Stomach (tissue), 9 donors: ENCODE results near the gene PKD2. TPM values are rescaled to one million over a fixed set of nuclear protein-coding genes. Genes with fewer than 3 reads are reported as not detected.
A peak's percentile ranks its signal among the peaks of the same experiment; 100 is the strongest.

ENCODE experiments used
- DNase-seq, 2 donors: peaks; one replicate each; pipeline versions ENCODE4 v3.0.0 to v3.0.0-alpha.2; 2013 to 2019
- H3K27ac ChIP-seq, 5 donors: fragments of 200-600 bp in 4 of 5; sonication (generic) in 4 of 5; one replicate each; pipeline ENCODE4 v1.5.1; 2013 to 2019; ENCODE audit warnings: mild to moderate bottlenecking in 1 of 5, moderate library complexity in 1 of 5
- H3K27me3 ChIP-seq, 3 donors: fragments of 200-600 bp; sonication (generic); one replicate each; pipeline ENCODE4 v1.5.1; 2017 to 2019; ENCODE audit warnings: mixed run types in 1 of 3
- H3K36me3 ChIP-seq, 4 donors: fragments of 200-600 bp; sonication (generic); 1 replicate in 3 of 4; 2 replicates in 1 of 4; pipeline ENCODE4 v1.5.1; 2016 to 2019
- H3K4me1 ChIP-seq, 4 donors: fragments of 200-600 bp; sonication (generic); one replicate each; pipeline ENCODE4 v1.5.1; 2016 to 2019
- H3K4me3 ChIP-seq, 4 donors: fragments of 200-600 bp; sonication (generic) in 3 of 4; one replicate each; pipeline ENCODE4 v1.5.1; 2016 to 2019; ENCODE audit warnings: mild to moderate bottlenecking in 1 of 4
- H3K9me3 ChIP-seq, 4 donors: fragments of 200-600 bp; sonication (generic); one replicate each; pipeline ENCODE4 v1.5.1; 2016 to 2019
- EP300 ChIP-seq: sonication (generic); formaldehyde crosslinking; IDR thresholded peaks from one replicate; pipeline ENCODE4 v1.6.1; 2017; ENCODE audit warnings: antibody characterized with exemption
- POLR2A ChIP-seq, 4 donors: fragments of 450-650 bp; IDR thresholded peaks; one replicate each; pipeline ENCODE4 v1.6.1; 2016; ENCODE audit warnings: antibody characterized with exemption in 4 of 4, control low read depth in 2 of 4, mild to moderate bottlenecking in 1 of 4, moderate library complexity in 1 of 4
- POLR2AphosphoS5 ChIP-seq, 3 donors: sonication (generic); formaldehyde crosslinking; IDR thresholded peaks; one replicate each; pipeline ENCODE4 v1.6.1; 2016; ENCODE audit warnings: antibody characterized with exemption in 3 of 3
- WGBS, 5 donors: extraction: QIAGEN DNeasy Blood & Tissue Kit in 3 of 5; methylation state at CpG; one replicate each; pipeline versions ENCODE4 v1.1.5 to v1.1.7; 2013 to 2018; 5-methylcytosine and 5-hydroxymethylcytosine counted together
- intact Hi-C: fragments of 100-400 bp; cut with DNase I; formaldehyde crosslinking; loops from one replicate; pipeline ENCODE4 v1.15.1; 2023; ENCODE audit warnings: low total_unique reads
- polyA plus RNA-seq, 3 donors: library from polyadenylated mRNA; stranded (reverse); fragments of 200-250 nt; gene quantifications; one replicate each; pipeline ENCODE4 v1.2.3, GENCODE V29; 2013
- total RNA-seq, 5 donors: library from RNA; depleted of rRNA; stranded (reverse); fragments of >200 nt; gene quantifications; one replicate each; pipeline versions ENCODE4 v1.1.0 to v1.2.3, GENCODE V29; 2014 to 2016
- TF ChIP-seq, protein P1 (sequence below), 7 experiments: fragments of 450-650 bp in 4 of 7; fragments of 200-600 bp in 3 of 7; sonication (generic) in 3 of 7; IDR thresholded peaks; one replicate each; pipeline ENCODE4 v1.5.1; 2016 to 2019; ENCODE audit warnings: antibody characterized with exemption in 7 of 7, control low read depth in 2 of 7, mild to moderate bottlenecking in 1 of 7
- donor health status: healthy with polysubstance abuse.
- donor health status: Bipolar disorder and iron deficiency.
- donor health status: healthy.

The PKD2 gene
- total and polyA plus RNA-seq, 8 donors = 4.0 to 209 (median 32.7) TPM

DNA sequence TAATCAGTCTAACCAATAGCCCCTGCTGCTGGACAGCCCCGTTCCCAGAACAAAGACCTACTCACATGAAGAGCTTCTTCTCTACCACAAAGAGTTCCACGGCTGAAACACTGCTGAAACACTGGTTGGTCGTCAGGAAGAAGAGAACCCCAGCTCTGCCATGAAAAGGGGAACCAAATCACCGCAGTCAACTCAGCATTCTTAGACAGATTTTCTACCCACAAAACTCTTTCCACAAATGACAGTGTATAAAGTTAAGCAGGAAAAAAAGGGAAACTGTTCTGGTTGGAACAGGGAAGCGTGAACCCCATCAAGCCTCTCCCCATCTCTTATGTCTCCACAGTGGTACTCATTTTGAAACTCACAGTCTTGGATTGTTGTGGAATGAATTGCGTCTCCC, 93.7 kb downstream of the PKD2 start:
- peak in 1 of 2 donors; percentile 28 for DNase-seq
- Histone ChIP-seq H3K27ac (no peak overlapping the region), H3K27me3 (no peaks in the 10 kb centered on the region), H3K4me3 (no peak overlapping the region), H3K4me1 (no peaks in the 10 kb centered on the region), H3K9me3 (no peaks in the 10 kb centered on the region), H3K36me3 (no peaks in the 10 kb centered on the region)
- intact Hi-C loops = no loop called here
- 79 to 85% (median 81%) methylated on average over 6 of the region's 6 CpGs for WGBS, 5 donors
- TF ChIP-seq, protein P1, sequence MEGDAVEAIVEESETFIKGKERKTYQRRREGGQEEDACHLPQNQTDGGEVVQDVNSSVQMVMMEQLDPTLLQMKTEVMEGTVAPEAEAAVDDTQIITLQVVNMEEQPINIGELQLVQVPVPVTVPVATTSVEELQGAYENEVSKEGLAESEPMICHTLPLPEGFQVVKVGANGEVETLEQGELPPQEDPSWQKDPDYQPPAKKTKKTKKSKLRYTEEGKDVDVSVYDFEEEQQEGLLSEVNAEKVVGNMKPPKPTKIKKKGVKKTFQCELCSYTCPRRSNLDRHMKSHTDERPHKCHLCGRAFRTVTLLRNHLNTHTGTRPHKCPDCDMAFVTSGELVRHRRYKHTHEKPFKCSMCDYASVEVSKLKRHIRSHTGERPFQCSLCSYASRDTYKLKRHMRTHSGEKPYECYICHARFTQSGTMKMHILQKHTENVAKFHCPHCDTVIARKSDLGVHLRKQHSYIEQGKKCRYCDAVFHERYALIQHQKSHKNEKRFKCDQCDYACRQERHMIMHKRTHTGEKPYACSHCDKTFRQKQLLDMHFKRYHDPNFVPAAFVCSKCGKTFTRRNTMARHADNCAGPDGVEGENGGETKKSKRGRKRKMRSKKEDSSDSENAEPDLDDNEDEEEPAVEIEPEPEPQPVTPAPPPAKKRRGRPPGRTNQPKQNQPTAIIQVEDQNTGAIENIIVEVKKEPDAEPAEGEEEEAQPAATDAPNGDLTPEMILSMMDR (IDR thresholded peaks at IDR 0.05) = no peak
- TF ChIP-seq POLR2A (IDR thresholded peaks at IDR 0.05) (no peak), POLR2AphosphoS5 (IDR thresholded peaks at IDR 0.05) (no peak), EP300 (no peak)

DNA sequence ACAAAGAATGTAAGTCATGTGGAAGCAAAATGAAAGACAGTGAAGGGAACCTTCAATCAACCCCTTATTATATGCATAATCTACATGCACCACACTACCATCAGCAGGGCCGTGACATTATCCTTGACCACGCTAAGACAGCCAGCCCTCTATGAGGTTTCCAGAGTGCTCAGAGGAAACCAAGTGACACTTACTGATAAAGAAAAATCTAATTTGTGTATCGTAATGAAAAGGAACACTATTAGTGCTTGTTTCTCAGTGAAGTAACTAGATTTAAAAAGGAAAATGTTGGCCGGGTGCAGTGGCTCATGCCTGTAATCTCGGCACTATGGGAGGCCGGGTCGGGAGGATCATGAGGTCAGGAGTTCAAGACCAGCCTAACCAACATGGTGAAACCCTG, 94.6 kb downstream of the PKD2 start:
- Histone ChIP-seq H3K27ac (no peak overlapping the region), H3K36me3 (no peaks in the 10 kb centered on the region), H3K9me3 (no peaks in the 10 kb centered on the region), H3K27me3 (no peaks in the 10 kb centered on the region), H3K4me3 (no peak overlapping the region), H3K4me1 (peaks cover 0 to 3% (median under 1%) of the 10 kb centered on the region in 4 donors)
- DNase-seq = no peak
- WGBS, 5 donors = 90 to 96% (median 91%) methylated on average over 7 of the region's 7 CpGs
- no peak for TF ChIP-seq POLR2A (IDR thresholded peaks at IDR 0.05)
- TF ChIP-seq EP300 = no peak
- TF ChIP-seq, protein P1 (IDR thresholded peaks at IDR 0.05) = no peak
- TF ChIP-seq POLR2AphosphoS5 (IDR thresholded peaks at IDR 0.05) = no peak
- intact Hi-C loops = no loop called here

DNA sequence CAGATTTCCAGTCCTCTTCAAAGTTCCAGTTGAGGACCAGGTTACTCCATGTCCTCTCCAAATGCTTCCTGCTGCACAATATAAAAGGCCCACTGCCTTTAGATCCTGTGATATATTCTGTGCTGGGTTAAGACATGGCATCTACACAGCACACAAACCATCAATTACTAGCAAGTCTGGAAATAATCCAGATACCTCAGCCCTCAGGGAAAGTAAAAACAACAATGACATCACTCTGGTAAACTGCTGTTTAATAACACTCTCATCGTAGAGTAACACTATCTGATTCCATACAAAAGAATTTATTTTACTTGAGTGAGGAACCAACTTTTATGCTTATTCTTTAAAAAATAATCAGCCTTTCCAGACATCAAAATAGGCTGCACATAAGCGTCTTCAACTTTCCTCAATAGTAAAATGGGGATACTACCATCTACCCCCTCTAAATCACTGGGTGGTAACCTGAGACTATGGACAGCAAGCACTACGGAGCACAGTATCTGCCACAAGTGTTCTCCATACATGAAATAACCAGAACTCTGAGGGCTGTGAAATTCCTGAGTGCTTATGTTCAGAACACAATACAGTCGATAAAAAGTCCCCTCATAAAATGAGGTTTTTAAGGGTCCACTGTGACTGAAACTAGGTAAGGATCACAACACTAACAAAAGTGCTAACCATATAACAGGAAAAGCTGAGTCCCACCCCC, 97.6 kb downstream of the PKD2 start:
- H3K4me1 ChIP-seq = peaks cover 6 to 30% (median 19%) of the 10 kb centered on the region in 4 donors
- intact Hi-C loops = no loop called here
- H3K9me3 ChIP-seq = no peaks in the 10 kb centered on the region
- 67 to 76% (median 74%) methylated on average over 4 of the region's 4 CpGs for WGBS, 5 donors
- H3K36me3 ChIP-seq = no peaks in the 10 kb centered on the region
- peak in 1 of 2 donors; percentile 13 for DNase-seq
- H3K27ac ChIP-seq = no peak overlapping the region
- TF ChIP-seq POLR2AphosphoS5 (IDR thresholded peaks at IDR 0.05) = no peak
- H3K27me3 ChIP-seq = no peaks in the 10 kb centered on the region
- no peak overlapping the region for H3K4me3 ChIP-seq

DNA sequence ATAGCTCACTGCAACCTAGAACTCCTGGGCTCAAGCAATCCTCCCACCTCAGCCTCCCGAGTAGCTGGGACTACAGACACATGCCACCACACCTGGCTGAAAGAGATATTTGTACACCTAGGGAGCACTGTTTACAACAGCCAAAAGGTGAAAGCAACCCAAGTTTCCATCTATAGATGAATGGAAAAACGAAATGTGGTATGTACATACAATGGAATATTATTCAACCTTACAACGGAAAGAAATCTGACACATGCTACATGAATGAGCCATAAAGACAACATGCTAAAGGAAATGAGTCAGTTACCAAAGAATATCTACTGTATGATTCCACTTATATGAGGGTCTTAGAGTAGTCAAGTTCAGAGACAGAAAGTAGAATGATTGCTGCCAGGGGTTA, 98.8 kb downstream of the PKD2 start:
- H3K36me3 ChIP-seq = no peaks in the 10 kb centered on the region
- DNase-seq = no peak
- H3K9me3 ChIP-seq = no peaks in the 10 kb centered on the region
- 83 to 88% (median 86%) methylated on average over 3 of the region's 3 CpGs for WGBS, 5 donors
- H3K4me3 ChIP-seq = no peak overlapping the region
- H3K27ac ChIP-seq = no peak overlapping the region
- TF ChIP-seq POLR2A (IDR thresholded peaks at IDR 0.05) (no peak), EP300 (no peak), POLR2AphosphoS5 (IDR thresholded peaks at IDR 0.05) (no peak)
- TF ChIP-seq, protein P1 (IDR thresholded peaks at IDR 0.05) = no peak
- intact Hi-C loops = no loop called here
- peaks cover 9 to 42% (median 23%) of the 10 kb centered on the region in 4 donors for H3K4me1 ChIP-seq
- no peaks in the 10 kb centered on the region for H3K27me3 ChIP-seq
